Stimulated activated CD8-positive, alpha-beta memory T cell treated with anti-CD3 and anti-CD28 coated beads, Interleukin-4, amount 100 ng/mL, for 48 hours (primary cell): ENCODE measurements around the gene RIBC2.
"Not testable (repeated sequence)": the region's sequence is repeated elsewhere in the genome, so short reads cannot be mapped to it uniquely, and the experiment has no call there.

Source experiments
- DNase-seq: peaks from one replicate; pipeline ENCODE4 v3.0.0-alpha.2; 2020

RIBC2 gene

GRCh38 chr22:45413368-45414211 is at the start of gene RIBC2, which contains the start of gene SMC1B:
TSS of gene RIBC2 (plus strand) at chr22:45413693. CDS start at chr22:45413887, 194 bp downstream.
TSS of gene SMC1B (minus strand) at chr22:45413599. CDS start at chr22:45413567, 32 bp downstream.
- peak; percentile 91 for DNase-seq

GRCh38 chr22:45366713-45367112 is 46.8 kb upstream of the RIBC2 start:
- no peak for DNase-seq

- not testable (repeated sequence) for DNase-seq
These were observed 39.9 kb upstream of the RIBC2 start for GRCh38 chr22:45373592-45373991.

GRCh38 chr22:45376009-45376408 is 37.5 kb upstream of the RIBC2 start:
- no peak for DNase-seq

- DNase-seq: no peak
These were observed 36.8 kb upstream of the RIBC2 start for GRCh38 chr22:45376703-45377102.

- DNase-seq: no peak
These were observed 32.1 kb upstream of the RIBC2 start for GRCh38 chr22:45381348-45381747.

- no peak for DNase-seq
These were observed 23.9 kb upstream of the RIBC2 start for GRCh38 chr22:45389546-45389945.

GRCh38 chr22:45397806-45398205 is 15.7 kb upstream of the RIBC2 start:
- no peak for DNase-seq

- no peak for DNase-seq
These were observed 15.3 kb upstream of the RIBC2 start for GRCh38 chr22:45398214-45398613.

GRCh38 chr22:45399712-45400445 is 13.6 kb upstream of the RIBC2 start:
- no peak for DNase-seq

GRCh38 chr22:45402466-45402985 is 11.0 kb upstream of the RIBC2 start:
- DNase-seq: no peak

GRCh38 chr22:45407793-45408192 is 5.7 kb upstream of the RIBC2 start:
- DNase-seq: no peak

GRCh38 chr22:45413013-45413367 is 503 bp upstream of the RIBC2 start:
- no peak for DNase-seq

GRCh38 chr22:45418056-45418769 is 4.7 kb downstream of the RIBC2 start:
- no peak for DNase-seq

- DNase-seq: no peak
These were observed 5.3 kb downstream of the RIBC2 start for GRCh38 chr22:45418770-45419138.

GRCh38 chr22:45420011-45420410 is 6.5 kb downstream of the RIBC2 start:
- DNase-seq: no peak

- no peak for DNase-seq
These were observed 7.0 kb downstream of the RIBC2 start for GRCh38 chr22:45420539-45420938.

GRCh38 chr22:45421349-45422055 is 8.0 kb downstream of the RIBC2 start:
- DNase-seq: no peak

GRCh38 chr22:45422237-45422983 is 8.9 kb downstream of the RIBC2 start:
- peak; percentile 10 for DNase-seq

- peak; percentile 9 for DNase-seq
These were observed 10.0 kb downstream of the RIBC2 start for GRCh38 chr22:45423524-45423923.

- DNase-seq: no peak
These were observed 10.8 kb downstream of the RIBC2 start for GRCh38 chr22:45424241-45424731.

GRCh38 chr22:45425101-45425500 is 11.6 kb downstream of the RIBC2 start:
- no peak for DNase-seq
